ENCODE measurements around the gene RFLNA. TPM values are rescaled to one million over a fixed set of nuclear protein-coding genes. Genes with fewer than 3 reads are reported as not detected.

The RFLNA gene
- total and polyA plus RNA-seq, 2 donors (not counting 1 experiment from before 2014, with no cell fraction given) = 0.03 TPM; not detected in 1

DNA sequence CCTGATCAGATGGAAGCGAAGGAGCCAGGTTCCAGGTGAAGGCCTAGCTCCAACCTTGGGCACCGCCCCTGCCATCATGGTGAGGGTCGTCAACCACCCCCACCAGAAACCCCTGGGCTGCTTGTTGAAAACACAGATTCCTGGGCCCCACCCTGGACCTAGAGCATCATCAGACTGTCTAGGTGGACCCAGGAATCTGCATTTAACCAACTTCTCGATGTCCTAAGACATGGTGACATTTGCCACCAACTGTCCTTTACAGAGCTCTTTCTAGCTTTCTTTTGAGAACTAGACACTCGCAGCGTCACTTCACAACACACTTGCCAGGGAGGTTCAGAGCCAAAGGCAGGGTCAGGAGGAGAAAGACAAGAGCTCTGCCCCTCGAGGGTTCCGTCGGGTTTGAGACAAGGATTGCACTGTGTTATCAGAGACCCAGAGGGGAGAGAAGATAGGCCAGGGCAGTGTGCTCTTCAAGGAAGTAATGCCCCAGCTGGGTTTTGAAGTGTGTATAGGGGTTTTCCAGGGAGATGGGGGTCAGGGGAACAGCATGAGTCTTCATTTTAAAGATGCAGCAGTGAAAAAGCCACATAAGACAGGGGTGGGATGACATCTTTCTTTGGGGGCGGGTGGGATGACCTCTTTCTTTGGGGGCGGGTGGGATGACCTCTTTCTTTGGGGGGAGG, 24.6 kb downstream of the RFLNA start:
- H3K27me3 ChIP-seq (ENCODE audit: control insufficient read depth, insufficient read depth, low read length) = no peaks in the 10 kb centered on the region
- no peaks in the 10 kb centered on the region for H3K4me1 ChIP-seq (ENCODE audit: control insufficient read depth, extremely low read depth, insufficient read depth, low read length)
- H3K4me3 ChIP-seq (replicated peaks in 1 of 4; ENCODE audit: control extremely low read depth in 1 of 4, insufficient read depth in 1 of 4, low read depth in 3 of 4, low read length in 4 of 4) = no peak overlapping the region
- no peak for DNase-seq (ENCODE audit: low read depth in 2 of 2)
- peaks cover 6% of the 10 kb centered on the region for H3K9me3 ChIP-seq (ENCODE audit: control insufficient read depth, insufficient read depth, low read depth, low read length)
- H4K20me1 ChIP-seq (ENCODE audit: control insufficient read depth, extremely low read depth, insufficient read depth, low read length) = no peaks in the 10 kb centered on the region
- H3K4me2 ChIP-seq (ENCODE audit: extremely low read depth, insufficient read depth, low read length) = no peak overlapping the region
- H3K27ac ChIP-seq (ENCODE audit: insufficient read depth, low read length) = no peak overlapping the region
- H3K9ac ChIP-seq (ENCODE audit: insufficient read depth, low read length) = no peak overlapping the region
- no peak overlapping the region for H2AFZ ChIP-seq (ENCODE audit: low read length)
- no peaks in the 10 kb centered on the region for H3K79me2 ChIP-seq (ENCODE audit: control insufficient read depth, insufficient read depth, low read length)
- peaks cover 9% of the 10 kb centered on the region for H3K36me3 ChIP-seq (ENCODE audit: control insufficient read depth, insufficient read depth, low read length)
- TF ChIP-seq EZH2 (IDR thresholded peaks at IDR 0.05; ENCODE audit: low read length, missing control alignments) = no peak

DNA sequence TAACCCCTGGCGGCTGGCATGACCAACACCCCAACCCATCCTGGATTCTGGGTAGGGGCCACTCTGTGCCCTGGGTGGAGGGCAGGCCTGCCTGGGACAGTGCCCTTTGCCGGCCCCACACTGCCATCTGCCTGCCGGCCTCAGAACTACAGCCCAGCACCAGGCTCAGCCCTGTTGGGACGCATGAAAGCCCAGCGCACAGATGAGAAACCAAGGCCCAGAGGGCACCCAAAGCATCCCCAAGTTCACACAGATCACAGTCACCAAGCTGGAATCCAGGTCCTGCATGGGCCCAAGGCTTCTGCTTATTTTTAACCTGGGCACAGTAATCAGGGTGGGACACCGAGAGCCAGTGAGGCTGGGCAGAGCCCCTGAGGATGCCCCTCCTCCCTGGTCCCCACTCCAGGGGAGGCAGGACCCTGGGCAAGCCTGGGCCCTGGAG, 26.2 kb downstream of the RFLNA start:
- no peak overlapping the region for H3K27ac ChIP-seq (ENCODE audit: insufficient read depth, low read length)

DNA sequence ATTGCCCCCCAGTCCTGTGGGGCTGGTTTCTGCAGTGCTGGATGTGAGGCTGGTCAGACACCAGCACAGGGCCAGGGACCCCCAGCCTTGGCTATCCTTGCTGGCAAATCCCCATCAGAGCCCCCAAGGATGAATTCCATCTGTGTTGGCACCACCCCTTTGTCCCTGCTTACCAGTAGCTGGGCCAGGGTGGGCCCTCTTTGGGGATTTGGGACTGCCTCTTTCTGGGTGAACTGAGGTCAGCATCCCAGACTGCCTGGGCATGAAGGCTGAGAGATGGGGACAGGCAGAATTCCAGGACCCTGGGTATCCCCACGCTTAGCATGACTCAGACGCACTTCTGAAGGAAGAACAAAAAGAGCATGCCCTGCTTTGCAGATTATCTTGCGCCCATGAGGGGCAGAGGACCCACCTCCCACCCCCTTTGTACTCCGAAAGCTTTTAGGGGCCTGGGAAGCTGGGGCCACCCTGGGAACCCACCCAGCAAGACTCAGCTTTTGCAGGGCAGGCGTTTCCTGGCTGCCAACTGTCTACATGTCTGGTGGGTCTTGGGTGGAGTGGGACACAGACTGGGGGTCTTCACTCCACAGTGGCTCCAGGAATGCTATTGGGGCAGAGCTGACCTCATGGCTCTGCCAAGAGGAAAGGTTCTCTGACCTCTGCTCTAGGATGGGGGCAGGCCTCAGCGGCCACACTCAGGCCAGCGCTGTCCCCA, 26.8 kb downstream of the RFLNA start:
- no peak overlapping the region for H3K9ac ChIP-seq (ENCODE audit: insufficient read depth, low read length)
- H3K4me1 ChIP-seq (ENCODE audit: control insufficient read depth, extremely low read depth, insufficient read depth, low read length) = no peaks in the 10 kb centered on the region
- TF ChIP-seq EZH2 (IDR thresholded peaks at IDR 0.05; ENCODE audit: low read length, missing control alignments) = no peak
- TF ChIP-seq, protein P1, sequence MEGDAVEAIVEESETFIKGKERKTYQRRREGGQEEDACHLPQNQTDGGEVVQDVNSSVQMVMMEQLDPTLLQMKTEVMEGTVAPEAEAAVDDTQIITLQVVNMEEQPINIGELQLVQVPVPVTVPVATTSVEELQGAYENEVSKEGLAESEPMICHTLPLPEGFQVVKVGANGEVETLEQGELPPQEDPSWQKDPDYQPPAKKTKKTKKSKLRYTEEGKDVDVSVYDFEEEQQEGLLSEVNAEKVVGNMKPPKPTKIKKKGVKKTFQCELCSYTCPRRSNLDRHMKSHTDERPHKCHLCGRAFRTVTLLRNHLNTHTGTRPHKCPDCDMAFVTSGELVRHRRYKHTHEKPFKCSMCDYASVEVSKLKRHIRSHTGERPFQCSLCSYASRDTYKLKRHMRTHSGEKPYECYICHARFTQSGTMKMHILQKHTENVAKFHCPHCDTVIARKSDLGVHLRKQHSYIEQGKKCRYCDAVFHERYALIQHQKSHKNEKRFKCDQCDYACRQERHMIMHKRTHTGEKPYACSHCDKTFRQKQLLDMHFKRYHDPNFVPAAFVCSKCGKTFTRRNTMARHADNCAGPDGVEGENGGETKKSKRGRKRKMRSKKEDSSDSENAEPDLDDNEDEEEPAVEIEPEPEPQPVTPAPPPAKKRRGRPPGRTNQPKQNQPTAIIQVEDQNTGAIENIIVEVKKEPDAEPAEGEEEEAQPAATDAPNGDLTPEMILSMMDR (conservative IDR thresholded peaks at IDR 0.05 in 1 of 2, IDR thresholded peaks at IDR 0.05 in 1 of 2; ENCODE audit: low read depth in 1 of 2, low read length in 2 of 2) = no peak
- H3K4me3 ChIP-seq (replicated peaks in 1 of 4; ENCODE audit: control extremely low read depth in 1 of 4, insufficient read depth in 1 of 4, low read depth in 3 of 4, low read length in 4 of 4) = no peak overlapping the region
- no peaks in the 10 kb centered on the region for H4K20me1 ChIP-seq (ENCODE audit: control insufficient read depth, extremely low read depth, insufficient read depth, low read length)
- H3K4me2 ChIP-seq (ENCODE audit: extremely low read depth, insufficient read depth, low read length) = no peak overlapping the region
- peaks cover 6% of the 10 kb centered on the region for H3K9me3 ChIP-seq (ENCODE audit: control insufficient read depth, insufficient read depth, low read depth, low read length)
- peaks cover 19% of the 10 kb centered on the region for H3K36me3 ChIP-seq (ENCODE audit: control insufficient read depth, insufficient read depth, low read length)
- peak in 1 of 2 donors; percentile 38 for DNase-seq (ENCODE audit: low read depth in 2 of 2)
- H3K79me2 ChIP-seq (ENCODE audit: control insufficient read depth, insufficient read depth, low read length) = no peaks in the 10 kb centered on the region
- no peaks in the 10 kb centered on the region for H3K27me3 ChIP-seq (ENCODE audit: control insufficient read depth, insufficient read depth, low read length)
- no peak overlapping the region for H3K27ac ChIP-seq (ENCODE audit: insufficient read depth, low read length)
- no peak overlapping the region for H2AFZ ChIP-seq (ENCODE audit: low read length)

More for the DNA sequence above, 26.2 kb downstream of the RFLNA start:
- peaks cover 6% of the 10 kb centered on the region for H3K9me3 ChIP-seq (ENCODE audit: control insufficient read depth, insufficient read depth, low read depth, low read length)
- H4K20me1 ChIP-seq (ENCODE audit: control insufficient read depth, extremely low read depth, insufficient read depth, low read length) = no peaks in the 10 kb centered on the region
- no peaks in the 10 kb centered on the region for H3K4me1 ChIP-seq (ENCODE audit: control insufficient read depth, extremely low read depth, insufficient read depth, low read length)
- H3K79me2 ChIP-seq (ENCODE audit: control insufficient read depth, insufficient read depth, low read length) = no peaks in the 10 kb centered on the region
- H3K9ac ChIP-seq (ENCODE audit: insufficient read depth, low read length) = no peak overlapping the region
- no peak overlapping the region for H2AFZ ChIP-seq (ENCODE audit: low read length)
- no peak overlapping the region for H3K4me3 ChIP-seq (replicated peaks in 1 of 4; ENCODE audit: control extremely low read depth in 1 of 4, insufficient read depth in 1 of 4, low read depth in 3 of 4, low read length in 4 of 4)
- peak; percentile 25 to 39 for DNase-seq (ENCODE audit: low read depth in 2 of 2)
- no peak overlapping the region for H3K4me2 ChIP-seq (ENCODE audit: extremely low read depth, insufficient read depth, low read length)
- no peaks in the 10 kb centered on the region for H3K27me3 ChIP-seq (ENCODE audit: control insufficient read depth, insufficient read depth, low read length)
- TF ChIP-seq, protein P1 (conservative IDR thresholded peaks at IDR 0.05 in 1 of 2, IDR thresholded peaks at IDR 0.05 in 1 of 2; ENCODE audit: low read depth in 1 of 2, low read length in 2 of 2) = peak; percentile 82 to 92
- TF ChIP-seq EZH2 (IDR thresholded peaks at IDR 0.05; ENCODE audit: low read length, missing control alignments) = no peak
- peaks cover 17% of the 10 kb centered on the region for H3K36me3 ChIP-seq (ENCODE audit: control insufficient read depth, insufficient read depth, low read length)
